ENCODE measurements around the gene ARMH1.
A peak's percentile ranks its signal among the peaks of the same experiment; 100 is the strongest.
"Not testable (repeated sequence)": the region's sequence is repeated elsewhere in the genome, so short reads cannot be mapped to it uniquely, and the experiment has no call there.

Gene ARMH1

DNA sequence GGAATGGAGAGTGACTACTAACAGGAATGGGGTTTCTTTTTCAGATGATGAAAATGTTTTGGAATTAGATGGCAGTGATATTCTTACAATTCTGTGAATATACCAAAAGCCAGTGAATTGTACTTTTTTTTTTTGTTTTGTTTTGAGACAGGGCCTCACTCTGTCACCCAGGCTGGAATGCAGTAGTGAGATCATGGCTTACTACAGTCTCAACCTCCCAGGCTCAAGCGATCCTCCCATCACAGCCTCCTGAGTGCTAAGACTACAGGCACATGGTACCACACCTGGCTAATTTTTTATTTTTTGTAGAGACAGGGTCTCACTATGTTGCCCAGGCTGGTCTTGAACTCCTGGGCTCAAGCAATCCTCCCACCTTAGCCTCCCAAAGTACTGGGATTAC lies 7.8 kb upstream of the ARMH1 start:
- DNase-seq (ENCODE audit: low read depth, low spot score), result not testable (repeated sequence)

DNA sequence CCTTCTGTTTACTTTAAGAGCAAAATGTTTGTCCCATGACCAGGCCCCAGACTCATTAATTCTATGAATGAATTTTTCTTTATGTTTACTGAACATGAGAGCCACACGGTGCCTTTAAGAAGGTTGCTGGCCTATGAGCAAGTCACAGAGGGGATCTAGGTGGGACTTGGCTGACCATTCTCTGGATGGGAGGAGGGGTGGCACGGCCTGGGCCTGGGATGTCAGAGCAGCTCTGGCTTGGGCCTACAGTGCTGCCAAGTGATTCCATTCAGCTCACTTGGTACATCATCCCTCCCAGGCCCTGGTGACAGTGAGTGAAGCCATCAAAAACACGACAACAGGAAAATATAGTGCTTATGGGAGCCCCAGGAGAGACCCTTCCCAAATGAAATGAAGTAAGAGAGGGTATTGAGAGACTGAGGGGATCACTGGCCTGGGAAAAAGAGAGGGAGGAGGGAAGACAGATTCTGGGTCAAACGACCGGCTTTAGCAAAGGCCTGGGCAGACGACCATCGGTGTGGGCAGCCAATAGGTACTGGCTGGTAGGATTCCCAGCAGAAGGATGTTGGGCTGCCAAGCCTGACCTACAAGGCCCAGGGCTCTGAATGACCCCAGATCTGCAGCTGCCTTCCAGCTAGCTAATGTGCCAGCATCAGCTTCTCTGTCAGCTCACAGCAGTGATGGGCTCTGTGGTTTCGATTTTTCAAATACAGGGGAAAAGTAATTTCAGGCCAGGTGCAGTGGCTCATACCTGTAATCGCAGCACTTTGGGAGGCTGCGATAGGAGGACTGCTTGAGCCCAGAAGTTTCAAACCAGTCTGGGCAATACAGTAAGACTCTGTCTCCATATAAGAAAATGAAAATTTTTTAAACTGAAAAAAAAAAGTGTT lies 3.5 kb upstream of the ARMH1 start:
- DNase-seq (ENCODE audit: low read depth, low spot score), result no peak

DNA sequence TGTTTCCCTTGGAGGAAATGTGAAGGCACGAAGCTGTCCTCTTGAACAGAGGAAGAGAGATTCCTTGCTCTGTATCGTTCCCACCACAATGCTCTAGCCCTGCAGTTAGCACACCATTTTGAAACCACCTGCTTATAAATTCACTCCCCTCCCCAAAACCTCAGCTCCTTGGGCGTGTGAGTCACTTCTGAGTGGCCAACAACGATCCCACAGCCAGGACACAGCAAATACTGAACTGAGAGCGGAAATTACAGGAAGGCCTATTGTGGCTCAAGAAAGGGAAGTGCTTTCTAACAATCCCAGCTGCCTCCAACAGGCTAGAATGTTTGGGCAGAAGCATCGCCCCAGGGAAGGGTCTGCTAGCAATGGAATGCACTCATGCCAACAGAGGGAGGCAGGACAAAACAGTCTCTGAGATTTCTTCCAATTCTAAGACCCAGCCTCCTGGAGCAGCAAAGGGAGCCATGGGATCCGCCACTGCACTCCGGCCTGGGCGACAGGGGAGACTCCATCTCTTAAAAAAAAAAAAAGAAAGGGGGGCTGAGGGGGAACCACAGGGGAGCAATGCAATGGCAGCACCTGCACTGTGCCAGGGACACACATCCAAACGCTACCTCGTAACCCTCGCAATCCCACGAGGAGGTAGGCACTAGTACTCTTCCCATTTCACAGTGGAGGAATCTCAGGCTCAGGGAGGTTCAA lies 2.1 kb upstream of the ARMH1 start:
- peak; percentile 94 for DNase-seq (ENCODE audit: low read depth, low spot score)

DNA sequence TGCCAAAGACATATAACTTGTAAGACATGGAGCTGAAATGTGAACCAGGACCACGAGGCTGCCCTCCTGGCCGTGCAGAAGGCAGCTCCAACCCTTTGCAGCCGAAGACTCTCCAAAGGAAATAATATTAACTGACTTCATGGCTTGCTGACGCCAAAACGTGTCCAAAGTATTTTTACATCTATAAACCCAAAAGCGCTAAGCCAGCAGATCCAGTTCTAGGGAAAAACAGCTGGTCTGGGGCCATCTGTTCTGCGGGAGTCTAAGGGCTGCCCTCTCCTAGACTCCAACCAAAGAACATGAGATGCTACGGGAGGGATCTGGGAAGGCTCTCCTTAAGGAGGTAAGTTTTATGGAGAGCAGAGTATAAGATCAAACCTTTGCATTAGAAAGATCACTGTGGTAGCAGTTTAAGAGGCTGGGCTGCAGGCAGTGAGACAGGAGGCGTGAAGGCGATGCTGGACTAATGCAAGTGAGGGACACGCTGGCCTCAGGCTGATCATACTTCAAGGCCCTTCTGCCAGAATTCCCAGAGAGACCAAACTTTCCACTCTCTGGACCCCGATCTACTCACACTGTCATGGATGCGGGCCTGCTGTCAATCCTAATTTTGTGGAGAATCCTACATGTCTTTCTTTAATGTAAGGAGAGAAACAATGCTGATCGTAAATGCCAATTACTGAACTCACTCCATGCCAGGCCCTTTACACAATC lies 1.4 kb upstream of the ARMH1 start:
- DNase-seq (ENCODE audit: low read depth, low spot score), result no peak

DNA sequence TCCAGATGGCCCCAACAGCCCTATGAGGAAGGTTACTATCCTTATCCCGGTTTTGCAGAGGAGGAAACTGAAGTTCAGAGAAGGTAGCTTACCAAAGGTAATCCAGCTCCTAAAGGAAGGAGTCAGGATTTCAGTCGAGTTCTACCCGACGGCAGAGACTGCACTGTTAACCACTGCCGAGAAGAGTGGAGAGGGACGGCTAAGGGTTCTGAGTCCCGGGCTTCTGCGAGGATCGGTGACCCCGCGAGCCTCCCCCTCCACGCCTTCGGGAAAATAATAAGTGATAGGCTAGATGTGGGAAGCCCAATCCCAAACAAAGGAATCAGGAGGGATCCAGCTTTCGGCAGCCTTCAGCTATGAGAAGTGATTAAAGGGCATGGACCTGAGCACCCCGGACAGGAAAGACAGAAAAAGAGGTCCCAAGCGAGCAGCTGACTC lies 820 bp upstream of the ARMH1 start:
- DNase-seq (ENCODE audit: low read depth, low spot score), result no peak

DNA sequence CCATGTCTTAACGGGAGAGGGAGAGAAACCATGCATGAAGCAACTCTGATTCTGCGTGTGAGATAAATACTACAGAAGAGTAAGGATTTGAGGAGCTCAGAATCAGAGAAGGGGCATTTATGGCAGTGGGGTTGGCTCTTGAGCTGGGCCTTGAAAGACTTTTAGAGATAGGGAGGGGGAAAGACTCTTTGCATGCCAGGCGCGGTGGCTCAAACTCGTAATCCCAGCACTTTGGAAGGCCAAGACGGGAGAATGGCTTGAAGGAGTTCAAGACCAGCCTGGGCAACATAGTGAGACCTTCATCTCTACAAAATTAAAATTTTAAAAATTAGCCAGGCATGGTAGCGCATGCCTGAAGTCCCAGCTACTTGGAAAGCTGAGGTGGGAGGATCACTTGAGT lies 672 bp downstream of the ARMH1 start:
- DNase-seq (ENCODE audit: low read depth, low spot score), result no peak

DNA sequence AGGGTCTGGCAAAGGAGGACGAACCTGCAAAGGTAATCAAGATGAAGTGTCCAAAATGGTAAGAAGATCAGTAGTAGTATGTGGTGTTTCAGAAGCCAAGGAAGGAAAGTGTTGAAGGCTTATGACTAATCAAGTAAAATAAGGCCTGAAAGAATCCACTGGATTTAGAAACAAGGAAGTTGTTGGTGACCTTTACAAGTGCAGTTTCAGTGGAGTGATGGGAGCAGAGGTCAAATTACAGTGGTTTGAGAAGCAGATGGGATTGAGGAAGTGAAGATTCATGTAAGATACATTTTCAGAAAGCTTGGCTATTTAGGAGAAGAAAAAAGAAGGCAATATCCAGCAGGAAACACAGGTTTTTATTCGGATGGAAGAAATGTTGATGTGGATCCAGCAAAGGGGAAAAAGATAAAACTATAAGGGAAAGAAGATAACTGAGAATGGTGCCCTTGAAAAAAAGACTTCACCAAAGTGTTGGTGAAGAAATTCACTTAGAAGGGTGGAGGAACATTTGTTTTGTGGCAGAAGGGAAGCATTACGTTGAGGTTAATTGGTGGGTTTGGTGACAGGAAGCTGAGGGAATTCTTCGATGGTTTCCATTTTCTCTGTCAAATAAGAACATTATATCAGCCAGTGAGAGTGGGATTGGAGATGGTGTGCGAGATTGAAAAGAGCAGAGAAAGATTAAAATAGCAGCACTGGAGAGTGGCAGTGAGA lies 2.1 kb downstream of the ARMH1 start:
- no peak for DNase-seq (ENCODE audit: low read depth, low spot score)

DNA sequence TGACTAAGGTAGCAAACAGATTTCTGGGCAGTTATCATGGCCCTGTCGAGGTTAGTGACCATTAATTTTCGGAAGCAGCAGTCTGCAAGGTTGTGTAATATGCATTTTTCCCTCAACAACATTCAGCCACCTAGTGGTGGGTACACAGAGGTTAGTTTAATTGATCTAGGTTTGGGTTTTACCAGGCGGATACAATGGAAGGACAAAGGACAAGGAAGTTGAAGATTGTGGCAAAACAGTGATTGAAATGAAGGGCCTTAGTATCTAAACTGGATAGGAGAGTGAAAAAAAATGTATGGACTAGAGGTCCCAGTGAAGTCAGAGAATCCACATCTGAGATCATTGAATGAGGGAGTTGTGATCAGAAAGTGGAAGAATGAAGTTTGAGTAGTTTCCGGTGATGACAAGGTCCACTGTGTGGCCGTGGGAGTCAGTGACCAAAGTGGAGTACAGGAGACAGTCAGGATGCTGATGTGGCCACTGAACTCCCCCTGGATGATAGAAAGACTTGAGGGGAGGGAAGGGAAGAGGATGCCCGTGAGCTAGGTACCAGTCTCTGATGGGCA lies 2.8 kb downstream of the ARMH1 start:
- peak; percentile 50 for DNase-seq (ENCODE audit: low read depth, low spot score)

DNA sequence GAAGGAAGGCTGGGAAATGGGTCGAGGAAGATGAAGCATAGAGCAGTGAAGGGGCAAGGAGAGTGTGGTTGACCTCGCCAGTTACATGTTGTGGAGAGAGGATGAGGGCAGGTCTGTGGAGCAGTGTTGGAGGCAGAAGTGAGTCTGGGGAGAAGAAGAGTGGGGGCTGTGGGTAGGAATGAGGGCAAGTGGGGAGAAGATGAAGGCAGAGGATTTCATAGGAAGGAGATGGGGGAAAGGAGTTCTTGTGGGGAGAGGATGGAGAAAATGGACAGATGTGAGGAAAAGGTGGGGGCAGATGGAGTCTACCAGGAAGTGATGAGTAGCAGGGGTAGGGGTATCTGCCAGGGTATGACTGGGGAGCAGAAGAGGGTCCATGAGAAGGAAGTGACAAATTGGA lies 3.6 kb downstream of the ARMH1 start:
- no peak for DNase-seq (ENCODE audit: low read depth, low spot score)

DNA sequence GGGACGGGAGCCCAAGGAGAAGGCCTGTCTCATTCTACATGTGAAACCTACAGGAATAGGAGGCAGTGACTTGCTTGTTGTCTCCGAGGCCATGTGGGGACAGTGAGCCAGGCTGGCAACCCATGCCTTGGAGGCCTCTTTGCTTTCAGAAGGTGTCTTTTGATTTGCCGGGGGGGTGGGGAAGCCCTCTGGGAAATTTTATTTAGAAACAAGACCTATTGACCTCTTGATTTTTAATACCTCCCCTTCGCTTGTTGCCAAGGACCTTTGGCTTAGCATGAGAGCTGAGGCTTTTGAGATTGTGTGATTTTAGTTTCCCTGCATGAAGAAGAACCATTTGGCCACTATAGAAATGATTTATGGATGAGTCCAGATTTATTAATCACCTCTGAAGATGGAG lies 4.1 kb downstream of the ARMH1 start:
- DNase-seq (ENCODE audit: low read depth, low spot score), result no peak

DNA sequence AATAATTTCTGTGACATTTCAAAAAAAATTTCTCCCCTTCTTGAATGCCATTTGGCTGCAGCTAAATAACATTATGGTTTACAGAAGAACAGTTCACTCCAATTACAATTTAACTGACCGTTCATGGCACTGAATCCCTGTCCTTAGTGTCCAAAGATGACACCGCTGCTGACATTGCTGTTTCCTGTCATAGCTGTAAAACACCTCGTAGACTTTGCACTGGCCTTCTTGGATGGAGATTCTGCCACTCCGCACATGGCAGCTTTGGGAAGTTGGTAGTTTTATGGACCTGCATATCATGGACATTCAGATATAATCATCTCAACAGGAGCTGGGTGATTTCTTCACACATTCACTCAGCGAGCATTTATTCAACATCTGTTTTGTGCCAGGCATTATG lies 5.0 kb downstream of the ARMH1 start:
- no peak for DNase-seq (ENCODE audit: low read depth, low spot score)

DNA sequence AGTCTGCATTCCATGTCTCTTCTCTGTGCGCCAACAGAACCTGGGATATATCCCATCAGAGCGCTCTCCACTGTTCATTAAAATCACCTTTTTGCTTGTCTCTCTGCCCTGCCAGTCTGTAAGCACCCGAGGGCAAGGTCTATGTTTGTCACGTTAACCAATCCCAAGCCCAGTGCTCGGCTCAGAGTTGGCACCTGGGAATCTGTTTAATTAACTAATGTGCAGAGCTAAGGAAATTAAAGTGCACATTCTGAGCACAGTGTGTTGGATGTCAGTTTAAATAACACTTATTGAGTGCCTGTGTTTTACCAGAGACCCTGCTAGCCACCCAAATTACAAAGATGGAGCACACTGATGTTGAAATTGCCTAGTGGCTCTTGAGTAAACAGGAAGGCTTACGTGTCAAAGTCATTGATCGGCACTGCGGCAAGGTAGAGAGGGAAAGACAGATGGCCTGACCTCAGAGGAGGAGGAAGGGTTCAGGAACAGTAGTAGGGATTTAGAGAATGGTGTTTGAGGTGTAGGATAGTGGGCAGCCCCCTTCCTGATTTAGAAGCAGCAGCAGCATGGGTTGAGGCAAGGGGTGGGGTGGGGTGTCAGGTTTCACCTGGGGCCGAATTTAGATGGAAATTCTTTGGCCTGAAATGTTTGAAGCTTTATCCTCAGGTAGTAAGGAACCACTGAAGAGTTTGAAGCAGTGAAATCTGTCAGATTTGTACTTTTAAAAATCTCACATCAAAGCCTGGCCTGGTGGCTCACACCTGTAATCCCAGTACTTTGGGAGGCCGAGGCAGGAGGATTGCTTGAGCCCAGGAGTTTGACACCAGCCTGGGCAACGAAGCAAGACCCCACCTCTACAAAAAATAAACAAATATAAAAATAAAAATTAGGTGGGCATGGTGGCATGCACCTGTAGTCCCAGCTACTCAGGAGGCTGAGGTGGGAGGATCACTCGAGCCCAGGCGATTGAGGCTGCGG lies 7.7 kb downstream of the ARMH1 start:
- DNase-seq (ENCODE audit: low read depth, low spot score), result no peak

DNA sequence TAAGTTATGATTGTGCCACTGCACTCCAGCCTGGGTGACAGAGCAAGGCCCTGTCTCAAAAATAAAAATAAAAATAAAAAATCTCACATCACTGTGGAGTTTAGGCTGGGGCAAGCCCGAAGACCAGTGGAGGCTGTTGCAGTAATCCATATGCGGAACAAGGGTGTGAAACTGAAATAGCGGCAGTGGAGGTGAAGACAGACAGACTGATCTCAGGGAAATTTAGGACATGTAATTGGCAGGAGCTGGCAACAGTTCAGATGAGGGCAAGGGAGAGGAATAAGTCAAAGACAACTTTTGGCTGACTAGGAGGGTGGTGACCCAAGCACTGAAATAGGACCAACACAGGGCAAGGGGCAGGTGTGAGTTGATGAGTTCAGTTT lies 8.4 kb downstream of the ARMH1 start:
- no peak for DNase-seq (ENCODE audit: low read depth, low spot score)

DNA sequence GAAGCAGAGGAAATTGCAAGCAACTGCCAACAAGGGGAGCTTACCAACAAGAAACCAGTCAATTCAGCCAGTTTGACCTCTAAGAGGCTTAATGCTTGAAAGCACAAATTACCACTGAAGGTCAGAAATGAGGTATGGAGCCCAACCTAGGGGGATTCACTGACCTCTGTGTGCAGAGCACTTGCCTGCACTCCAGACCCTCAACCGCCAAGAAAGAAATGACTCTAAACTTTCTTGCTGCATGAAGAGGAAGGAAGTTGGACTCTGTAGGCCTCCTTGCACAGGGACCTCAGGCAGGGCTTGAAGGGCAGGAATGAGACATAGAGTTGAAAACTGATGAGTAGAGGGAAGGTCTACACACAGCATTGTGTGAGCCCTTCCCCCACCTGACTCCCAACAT lies 10.0 kb downstream of the ARMH1 start:
- no peak for DNase-seq (ENCODE audit: low read depth, low spot score)

DNA sequence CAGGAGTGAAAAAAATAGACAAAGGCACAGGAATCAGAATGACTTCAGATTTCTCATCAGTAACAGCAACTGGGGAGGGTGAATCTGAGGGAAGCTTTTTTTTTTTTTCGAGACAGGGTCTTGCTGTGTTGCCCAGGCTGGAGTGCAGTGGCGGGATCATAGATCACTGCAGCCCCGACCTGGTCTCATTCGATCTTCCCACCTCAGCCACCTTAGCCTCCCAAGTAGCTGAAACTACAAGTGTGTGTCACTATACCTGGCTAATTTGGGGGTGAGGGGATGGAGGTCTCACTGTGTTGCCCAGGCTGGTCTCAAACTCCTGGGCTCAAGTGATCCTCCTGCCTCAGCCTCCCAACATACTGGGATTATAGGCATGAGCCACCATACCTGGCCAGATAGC lies 10.7 kb downstream of the ARMH1 start:
- no peak for DNase-seq (ENCODE audit: low read depth, low spot score)

DNA sequence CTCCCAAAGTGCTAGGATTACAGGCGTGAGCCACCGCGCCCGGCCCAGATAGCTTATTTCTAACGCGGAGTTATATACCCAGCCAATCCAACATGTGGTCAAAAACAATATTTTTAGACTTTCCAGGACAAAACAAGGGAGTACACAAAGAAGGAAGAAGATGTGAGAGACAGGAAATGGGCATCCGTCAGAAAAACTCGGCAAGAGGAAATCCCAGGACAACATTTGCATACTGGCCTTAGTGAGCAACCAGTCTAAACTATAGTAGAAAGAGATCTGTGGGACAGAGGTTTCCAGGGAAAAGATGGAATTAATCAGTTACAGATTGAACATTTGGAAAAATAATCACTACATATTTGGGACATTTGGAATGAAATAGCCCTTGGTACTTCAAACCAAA lies 11.4 kb downstream of the ARMH1 start:
- no peak for DNase-seq (ENCODE audit: low read depth, low spot score)

DNA sequence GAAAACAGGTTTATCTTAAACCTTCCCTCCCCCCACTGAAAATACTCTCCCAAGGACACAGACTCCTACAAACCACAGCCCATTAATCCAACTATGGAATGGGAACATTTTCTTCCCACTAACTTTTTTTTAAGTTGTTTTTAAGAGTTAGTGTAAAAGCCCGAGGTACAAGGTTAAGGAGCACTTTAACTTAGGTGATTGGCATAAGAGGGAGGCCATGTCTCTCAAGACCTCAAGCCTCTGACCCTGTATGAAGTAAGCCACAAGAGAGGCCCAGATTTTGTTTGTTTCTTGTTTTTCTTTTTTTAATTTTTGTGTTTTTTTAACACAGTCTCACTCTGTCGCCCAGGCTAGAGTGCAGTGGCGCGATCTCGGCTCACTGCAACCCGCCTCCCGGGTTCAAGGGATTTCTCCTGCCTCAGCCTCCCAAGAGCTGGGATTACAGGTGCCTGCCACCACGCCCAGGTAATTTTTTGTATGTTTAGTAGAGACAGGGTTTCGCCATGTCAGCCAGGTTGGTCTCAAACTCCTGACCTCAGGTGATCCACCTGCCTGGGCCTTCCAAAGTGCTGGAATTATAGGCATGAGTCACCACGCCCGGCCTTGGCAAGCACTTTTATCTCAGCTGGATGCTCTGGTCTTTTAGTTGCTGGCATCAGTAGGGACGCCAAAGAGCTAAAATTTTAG lies 14.4 kb downstream of the ARMH1 start:
- no peak for DNase-seq (ENCODE audit: low read depth, low spot score)

DNA sequence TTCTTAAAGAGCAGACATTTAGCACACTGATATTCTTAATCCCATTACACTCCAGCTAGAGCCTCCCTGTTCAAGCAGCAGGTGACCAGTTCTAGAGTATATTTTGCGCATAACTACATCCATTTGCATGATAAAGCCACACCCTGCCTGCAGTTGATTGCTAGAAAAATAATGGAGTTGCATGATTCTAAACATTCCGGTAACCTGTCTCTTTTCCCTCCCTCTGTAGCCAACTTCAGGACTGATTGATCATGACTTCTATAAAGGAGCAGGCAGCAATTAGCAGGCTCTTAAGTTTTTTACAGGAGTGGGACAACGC lies 14.9 kb downstream of the ARMH1 start:
- DNase-seq (ENCODE audit: low read depth, low spot score), result no peak

DNA sequence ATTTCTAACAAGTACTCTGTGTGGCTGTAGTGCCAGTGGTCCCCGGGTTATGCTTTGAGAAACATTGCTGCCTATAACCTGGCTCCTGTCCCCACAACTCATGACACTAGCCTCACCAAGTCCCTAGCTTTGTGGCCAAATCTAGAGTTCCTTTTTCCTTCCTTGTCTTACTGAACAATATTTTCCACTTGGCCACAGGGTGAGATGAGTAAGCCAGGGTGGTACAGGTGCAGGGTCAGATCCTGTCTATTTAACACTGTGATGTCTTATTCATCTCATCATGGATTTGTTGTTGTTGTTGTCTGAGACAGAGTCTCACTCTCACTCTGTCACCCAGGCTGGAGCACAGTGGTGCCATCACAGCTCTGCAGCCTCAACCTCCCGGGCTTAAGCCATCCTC lies 18.6 kb downstream of the ARMH1 start:
- DNase-seq (ENCODE audit: low read depth, low spot score), result no peak

DNA sequence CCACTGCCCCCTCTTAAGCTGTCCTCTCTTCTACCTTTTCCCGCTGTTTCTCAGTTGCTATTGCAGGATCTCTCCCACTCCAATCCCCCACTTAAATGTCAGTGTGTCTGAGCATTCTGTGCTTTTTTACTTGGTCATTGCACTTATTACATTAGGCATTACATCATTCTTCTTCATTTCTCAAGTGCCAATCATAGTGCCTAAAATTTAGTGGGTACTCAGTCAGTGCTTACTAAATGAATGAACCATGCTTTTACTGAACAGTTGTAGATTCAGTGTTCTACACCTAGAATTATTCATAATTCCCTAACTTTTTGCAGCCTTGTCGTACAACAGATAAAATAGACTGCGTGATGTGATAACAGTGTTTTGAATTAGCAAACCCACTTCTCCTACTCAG lies 19.4 kb downstream of the ARMH1 start:
- no peak for DNase-seq (ENCODE audit: low read depth, low spot score)
